ENCODE results near the gene TINCR. TPM values are rescaled to one million over a fixed set of nuclear protein-coding genes. Genes with fewer than 3 reads are reported as not detected.

Gene TINCR
- total RNA-seq, 1 experiment from 2014 or later = 0.17 TPM

GRCh38 chr19:5590865-5591154 is 23.1 kb upstream of the TINCR start:
- no peaks in the 10 kb centered on the region for H3K79me1 ChIP-seq (ENCODE audit: insufficient read depth, low read depth, low read length, poor library complexity, severe bottlenecking)
- H3K23me2 ChIP-seq (ENCODE audit: insufficient read length, low read depth, low read length, poor library complexity, severe bottlenecking) = peaks cover under 1% of the 10 kb centered on the region
- no peak overlapping the region for H2BK12ac ChIP-seq (ENCODE audit: insufficient read length, low read depth, low read length)
- no peak overlapping the region for H4K5ac ChIP-seq (ENCODE audit: insufficient read length, low read depth, low read length)
- no peak for TF ChIP-seq CTCF (conservative IDR thresholded peaks at IDR 0.05)
- H4K20me1 ChIP-seq (ENCODE audit: control insufficient read depth, insufficient read depth, insufficient read length) = no peaks in the 10 kb centered on the region
- no peak overlapping the region; a peak in 1 of 7 replicates for H3K27ac Mint-ChIP-seq
- no peak overlapping the region for H2BK20ac ChIP-seq (ENCODE audit: low read depth, low read length, poor library complexity, severe bottlenecking)
- no peak overlapping the region for H4K91ac ChIP-seq (ENCODE audit: insufficient read length, low read depth, low read length)
- H3K4me3 Mint-ChIP-seq = no peak overlapping the region
- H3K27ac ChIP-seq (ENCODE audit: insufficient read length, low read depth, low read length) = no peak overlapping the region
- no peak overlapping the region for H3K4ac ChIP-seq (ENCODE audit: low read depth, low read length)
- no peaks in the 10 kb centered on the region; a peak in 1 of 5 replicates for H3K9me3 Mint-ChIP-seq
- H3K4me2 ChIP-seq (ENCODE audit: insufficient read depth, insufficient read length, low read length) = no peak overlapping the region
- H3K14ac ChIP-seq (ENCODE audit: insufficient read depth, low read length) = no peak overlapping the region
- H3K27me3 ChIP-seq (ENCODE audit: insufficient read depth, low read length) = no peaks in the 10 kb centered on the region
- H3K4me1 ChIP-seq (ENCODE audit: insufficient read depth, low read length) = no peaks in the 10 kb centered on the region; the same call in 1 of the 2 replicates
- H3K56ac ChIP-seq (ENCODE audit: insufficient read length, low read depth, low read length) = no peak overlapping the region
- H3K36me3 Mint-ChIP-seq (ENCODE audit: insufficient read depth in 1 of 3, low read depth in 3 of 3) = peaks cover 40 to 83% (median 77%) of the 10 kb centered on the region in 3 experiments
- H2BK120ac ChIP-seq (ENCODE audit: low read depth, low read length, poor library complexity, severe bottlenecking) = no peak overlapping the region
- H2BK5ac ChIP-seq (ENCODE audit: insufficient read length, low read length) = no peak overlapping the region
- DNase-seq = no peak
- H3T11ph ChIP-seq (ENCODE audit: low read length) = no peak overlapping the region
- H3K4me1 Mint-ChIP-seq = peaks cover 10 to 15% of the 10 kb centered on the region in 2 experiments
- H2AFZ ChIP-seq (ENCODE audit: low read length) = no peak overlapping the region
- H3K27me3 Mint-ChIP-seq (ENCODE audit: low read depth) = no peaks in the 10 kb centered on the region
- H3K18ac ChIP-seq (ENCODE audit: insufficient read length, low read depth, low read length) = no peak overlapping the region
- H2AK5ac ChIP-seq (ENCODE audit: insufficient read length, low read length) = no peak overlapping the region
- no CpG with 5 or more reads among the region's 9 CpGs for WGBS (ENCODE audit: extremely low coverage, insufficient read length, low lambda C conversion rate)
- H4K8ac ChIP-seq (replicated peaks; ENCODE audit: insufficient read length, low read depth, low read length) = no peak overlapping the region
- H3K9me3 ChIP-seq (ENCODE audit: control insufficient read depth, low read depth, low read length) = no peaks in the 10 kb centered on the region
- H3K9ac ChIP-seq (ENCODE audit: extremely low read depth, insufficient read length, low read length) = no peak overlapping the region
- H3K79me2 ChIP-seq (ENCODE audit: insufficient read depth, low read length) = no peaks in the 10 kb centered on the region
- no peak overlapping the region for H3K23ac ChIP-seq (ENCODE audit: insufficient read length, low read depth, low read length)
- H2BK15ac ChIP-seq (ENCODE audit: low read depth, low read length) = no peak overlapping the region
